Forelimb muscle (tissue), 1 donor: ENCODE results near the gene GPR158. TPM values are rescaled to one million over a fixed set of nuclear protein-coding genes. Genes with fewer than 3 reads are reported as not detected.

Experiments used
- DNase-seq: peaks from one replicate; pipeline ENCODE4 v3.0.0-alpha.2; 2013; ENCODE audit warnings: low read depth
- polyA plus RNA-seq: library from polyadenylated mRNA; unstranded; fragments of 120-200 nt; gene quantifications from one replicate; pipeline ENCODE4 v1.2.1, GENCODE V29; 2013; ENCODE audit not compliant: insufficient read length

Gene GPR158
- polyA plus RNA-seq, 1 donor = 0.08 TPM

DNA sequence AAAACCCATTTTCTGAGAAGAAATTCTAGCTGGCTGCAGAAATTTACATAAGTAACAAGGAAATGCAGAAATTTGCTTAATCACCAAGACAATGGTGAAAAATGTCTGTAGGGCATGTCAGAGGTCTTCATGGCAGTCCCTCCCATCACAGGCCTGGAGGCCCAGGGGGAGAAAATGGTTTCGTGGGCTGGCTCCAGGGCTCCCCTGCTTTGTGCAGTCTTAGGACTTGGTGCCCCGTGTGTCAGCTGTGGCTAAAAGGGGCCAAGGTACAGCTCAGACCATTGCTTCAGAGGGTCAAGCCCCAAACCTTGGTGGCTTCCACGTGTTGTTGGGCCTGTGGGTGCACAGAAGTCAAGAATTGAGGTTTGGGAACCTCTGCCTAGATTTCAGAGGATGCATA, 215.9 kb downstream of the GPR158 start:
- no peak for DNase-seq

DNA sequence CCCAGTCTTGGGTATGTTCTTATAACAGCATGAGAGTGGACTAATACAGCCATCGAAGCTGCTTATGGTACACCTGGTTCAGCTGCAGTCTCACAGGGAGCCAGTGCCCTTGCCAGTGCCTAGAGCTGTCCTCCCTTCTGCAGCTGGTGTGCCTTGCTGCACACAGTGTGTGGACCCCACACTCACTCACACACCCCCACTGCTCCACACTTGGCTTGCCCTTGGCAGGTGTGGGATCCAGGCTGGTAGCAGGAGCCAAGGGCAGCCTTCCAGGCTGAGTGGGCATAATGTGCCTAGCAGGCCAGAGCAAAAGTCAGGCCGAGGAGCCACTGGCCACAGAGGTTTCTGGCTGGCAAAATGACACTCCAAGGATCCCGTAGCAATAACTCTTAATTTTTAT, 217.3 kb downstream of the GPR158 start:
- no peak for DNase-seq

DNA sequence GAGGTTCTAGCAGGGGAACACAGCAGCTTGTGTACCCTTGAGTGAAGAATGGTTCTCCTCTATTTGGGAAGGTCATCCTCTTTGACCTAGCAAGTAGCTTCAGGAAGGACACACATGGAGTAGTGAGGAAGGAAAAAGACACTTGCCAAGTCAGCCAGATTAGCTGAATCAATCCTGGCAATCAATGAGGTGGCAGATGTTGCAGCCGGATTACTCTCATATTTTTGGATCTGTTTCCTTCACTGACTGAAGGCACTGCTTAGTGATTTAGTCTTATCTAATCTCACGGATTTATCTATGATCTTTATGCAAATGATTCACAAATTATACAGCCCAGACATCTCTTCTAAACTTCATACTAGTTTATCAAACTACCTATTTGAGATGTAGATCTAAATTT, 218.8 kb downstream of the GPR158 start:
- DNase-seq = no peak

DNA sequence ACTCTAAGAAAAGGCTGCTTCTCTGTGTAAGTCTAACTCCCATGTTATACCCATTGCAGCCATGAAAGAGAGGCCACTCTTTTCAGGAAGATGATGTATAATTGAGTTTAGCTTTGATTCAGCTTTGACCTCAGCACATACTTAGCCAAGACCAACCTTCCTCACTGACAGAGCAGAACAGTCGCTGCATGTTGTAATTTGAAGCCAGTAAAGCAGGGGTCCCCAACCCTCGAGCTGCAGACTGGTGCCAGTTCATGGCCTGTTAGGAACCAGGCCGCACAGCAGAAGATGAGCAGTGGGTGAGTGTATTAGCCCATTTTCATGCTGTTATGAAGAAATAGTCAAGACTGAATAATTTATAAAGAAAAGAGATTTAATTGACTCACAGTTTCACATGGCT, 223.9 kb downstream of the GPR158 start:
- DNase-seq = no peak

DNA sequence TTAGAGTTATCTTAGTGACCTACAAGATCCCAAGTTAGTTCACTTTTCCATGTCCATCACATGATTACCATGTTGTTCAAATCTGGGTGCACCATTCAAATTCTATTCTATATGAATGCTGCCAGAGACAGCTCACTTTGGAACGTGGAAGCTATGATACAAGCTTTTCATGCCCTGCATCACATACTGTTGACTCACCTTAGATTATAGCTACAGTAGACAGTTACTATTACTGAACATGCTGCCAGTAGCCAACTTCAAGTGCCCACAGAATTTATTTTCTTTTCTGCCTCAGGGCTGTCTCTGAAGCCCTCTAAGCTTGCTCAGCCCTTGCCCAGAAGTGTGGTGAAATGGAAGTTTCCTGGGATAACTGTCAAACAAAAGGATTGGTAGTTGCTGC, 231.1 kb downstream of the GPR158 start:
- no peak for DNase-seq

DNA sequence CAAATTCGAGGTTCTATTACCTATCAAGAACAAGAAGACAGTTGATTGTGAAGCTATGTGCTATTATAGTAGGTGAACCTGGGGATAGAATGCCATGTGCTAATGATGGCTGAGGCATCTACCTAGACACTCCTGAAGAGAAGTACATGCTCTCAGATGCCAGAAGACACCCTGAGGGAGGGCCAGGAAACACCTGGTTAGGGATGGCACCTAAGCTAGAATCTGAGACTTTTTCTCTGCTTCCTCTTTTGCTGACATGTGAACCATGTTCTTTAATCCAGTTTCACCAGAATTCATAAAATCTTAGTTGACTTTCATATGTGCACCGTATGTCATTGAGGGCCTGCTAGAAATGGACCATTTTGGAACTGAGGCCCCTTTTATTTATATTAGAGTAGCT, 242.8 kb downstream of the GPR158 start:
- no peak for DNase-seq

DNA sequence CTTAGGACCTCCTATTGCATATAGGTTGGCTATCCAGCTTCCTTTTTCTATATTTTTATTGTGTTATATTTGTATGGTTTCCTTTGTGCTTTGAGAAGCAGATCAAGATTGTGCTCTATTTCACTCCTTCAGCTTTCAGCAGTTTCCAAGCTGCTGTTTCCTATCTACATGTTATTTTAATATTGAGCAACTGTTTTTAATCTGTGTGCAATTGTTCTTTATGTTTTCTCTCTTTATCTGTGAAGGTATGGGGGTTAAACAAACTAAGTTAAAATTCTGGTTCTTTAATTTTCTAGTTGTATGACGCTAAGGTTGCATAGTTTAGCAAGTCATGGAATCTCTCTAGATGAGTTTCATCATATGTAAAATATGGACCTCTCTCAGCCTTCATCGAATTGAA, 251.0 kb downstream of the GPR158 start:
- no peak for DNase-seq

DNA sequence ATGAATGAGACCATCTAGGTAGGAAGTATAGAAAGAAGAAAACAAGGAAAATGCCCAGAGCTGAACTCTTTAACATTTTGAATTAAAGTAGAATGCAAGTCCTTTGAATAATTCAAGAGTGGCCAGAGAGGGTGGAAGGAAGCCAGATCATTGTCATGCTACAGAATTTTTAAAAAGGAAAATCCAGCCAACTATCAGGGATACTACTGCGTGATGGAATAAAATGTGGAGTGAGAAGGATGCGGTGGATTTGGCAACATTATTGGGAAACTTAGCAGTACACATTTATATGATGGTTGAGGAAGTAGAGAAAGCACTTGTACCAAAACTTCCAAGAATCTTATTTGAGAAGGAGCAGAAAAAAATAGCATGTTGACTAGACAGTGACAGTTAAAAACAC, 261.6 kb downstream of the GPR158 start:
- no peak for DNase-seq

DNA sequence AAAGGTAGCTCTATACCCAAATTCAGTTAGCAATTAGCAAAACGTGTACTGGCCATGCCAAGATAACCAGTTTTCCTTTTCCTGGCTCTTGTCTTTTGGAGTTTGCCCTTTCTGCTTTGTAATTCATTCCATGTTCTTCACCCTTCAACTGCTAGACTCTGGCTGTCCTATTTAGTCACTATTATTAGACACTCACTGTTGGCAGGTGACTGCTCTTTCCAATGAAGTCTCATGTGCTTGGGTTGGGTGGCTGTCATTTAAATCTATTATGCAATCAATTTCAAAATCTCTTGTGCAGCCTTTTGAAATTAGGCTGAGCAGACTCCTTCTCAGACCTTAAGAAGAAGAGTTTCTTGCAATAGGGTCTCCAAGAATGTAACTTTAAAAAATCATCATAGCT, 266.5 kb downstream of the GPR158 start:
- no peak for DNase-seq

DNA sequence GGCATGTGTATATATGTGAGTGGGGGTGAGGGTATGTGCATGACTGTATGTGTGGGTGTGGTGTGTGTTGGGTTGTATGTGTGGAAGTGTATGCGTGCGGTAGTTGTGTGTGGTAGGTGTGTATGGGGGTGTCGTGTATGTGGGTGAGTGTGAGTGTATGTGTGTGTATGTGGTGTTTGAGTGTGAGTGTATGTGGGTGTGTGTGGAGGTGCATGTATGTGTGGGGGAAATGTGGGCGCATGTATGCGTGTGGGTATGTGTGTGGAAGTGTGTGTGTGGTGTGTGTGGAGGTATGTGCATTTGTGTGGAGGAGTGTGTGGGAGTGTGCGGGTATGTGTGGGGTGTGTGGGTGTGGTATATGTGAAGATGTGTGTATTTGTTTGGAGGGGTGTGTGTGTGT, 269.5 kb downstream of the GPR158 start:
- DNase-seq = no peak

DNA sequence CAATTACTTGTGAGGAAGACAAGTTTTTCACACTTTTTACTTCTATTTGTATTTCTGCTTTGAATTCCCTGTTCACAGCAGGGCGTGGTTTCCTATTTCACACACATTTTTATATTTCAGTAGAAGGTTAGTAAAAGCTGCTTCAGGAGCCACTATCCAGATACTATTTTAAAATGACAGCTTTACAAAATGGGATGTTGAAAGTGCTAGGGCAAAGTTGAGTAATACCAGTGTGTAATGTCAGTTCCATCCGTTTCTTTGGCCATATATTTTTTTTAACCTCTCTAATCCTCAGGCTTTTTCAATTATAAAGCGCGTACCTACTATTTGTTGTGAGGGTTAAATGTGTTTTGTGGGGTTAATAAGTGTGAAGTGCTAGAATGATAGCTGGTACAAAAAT, 276.6 kb downstream of the GPR158 start:
- no peak for DNase-seq

DNA sequence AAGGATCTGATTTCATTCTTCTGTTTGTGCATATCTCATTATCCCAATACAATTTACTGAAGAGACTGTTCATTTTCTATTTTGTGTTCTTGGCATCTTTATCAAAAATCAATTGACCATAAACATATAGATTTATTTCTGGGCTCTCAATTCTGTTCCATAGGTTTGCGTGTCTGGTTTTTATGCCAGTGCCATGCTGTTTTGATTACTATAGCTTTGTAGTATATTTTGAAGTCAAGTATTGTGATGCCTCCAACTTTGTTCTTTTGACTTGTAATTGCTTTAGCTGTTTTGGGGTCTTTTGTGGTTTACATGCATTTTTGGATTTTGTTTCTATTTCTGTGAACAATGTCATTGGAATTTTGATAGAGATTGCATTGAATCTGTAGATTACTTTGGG, 278.8 kb downstream of the GPR158 start:
- no peak for DNase-seq

DNA sequence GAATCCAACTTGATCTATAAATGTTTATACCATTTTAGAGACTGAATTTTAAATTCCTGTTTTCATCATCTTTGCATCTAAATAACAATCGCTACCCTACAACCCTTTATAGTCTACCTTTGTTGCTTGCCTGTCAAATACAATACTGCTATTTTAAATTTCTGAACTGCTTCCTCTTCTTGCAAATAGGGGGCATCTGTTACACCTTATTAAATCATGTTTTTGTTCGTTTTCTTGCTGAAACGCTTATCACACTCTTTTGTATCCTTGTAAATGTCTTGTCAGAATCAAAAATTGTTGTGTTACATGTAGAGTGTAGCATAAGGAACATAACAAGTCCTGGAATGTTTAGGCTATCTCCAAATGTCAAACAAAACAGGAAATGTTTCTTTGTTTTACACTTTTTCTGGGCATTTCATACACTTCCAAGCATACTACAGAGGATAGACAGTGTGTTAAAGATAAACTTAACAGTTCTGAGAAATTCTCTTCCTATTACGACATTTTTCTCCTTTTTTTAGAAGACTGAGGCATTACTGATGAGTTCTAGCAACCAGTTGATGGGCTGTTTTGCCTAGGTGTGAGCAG, 281.3 kb downstream of the GPR158 start:
- DNase-seq = no peak

DNA sequence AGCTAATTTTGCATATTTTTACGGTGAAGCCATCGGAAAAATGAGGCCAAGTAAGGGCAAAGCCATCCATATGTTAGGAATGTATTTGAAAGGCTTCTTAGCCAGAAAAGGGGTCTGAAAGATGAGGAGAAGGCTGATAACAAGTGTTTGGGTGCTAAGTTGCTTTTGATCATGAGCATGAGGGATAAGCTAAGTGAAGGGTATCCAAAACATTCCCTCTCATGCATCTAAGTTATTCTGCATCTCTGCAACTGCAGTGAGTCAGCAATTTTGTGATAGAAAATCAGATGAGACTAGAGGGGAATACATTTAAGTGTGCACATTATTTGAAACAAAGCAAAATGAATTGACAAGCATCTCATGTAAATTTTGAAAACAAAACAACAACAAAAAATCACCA, 282.8 kb downstream of the GPR158 start:
- DNase-seq = no peak

DNA sequence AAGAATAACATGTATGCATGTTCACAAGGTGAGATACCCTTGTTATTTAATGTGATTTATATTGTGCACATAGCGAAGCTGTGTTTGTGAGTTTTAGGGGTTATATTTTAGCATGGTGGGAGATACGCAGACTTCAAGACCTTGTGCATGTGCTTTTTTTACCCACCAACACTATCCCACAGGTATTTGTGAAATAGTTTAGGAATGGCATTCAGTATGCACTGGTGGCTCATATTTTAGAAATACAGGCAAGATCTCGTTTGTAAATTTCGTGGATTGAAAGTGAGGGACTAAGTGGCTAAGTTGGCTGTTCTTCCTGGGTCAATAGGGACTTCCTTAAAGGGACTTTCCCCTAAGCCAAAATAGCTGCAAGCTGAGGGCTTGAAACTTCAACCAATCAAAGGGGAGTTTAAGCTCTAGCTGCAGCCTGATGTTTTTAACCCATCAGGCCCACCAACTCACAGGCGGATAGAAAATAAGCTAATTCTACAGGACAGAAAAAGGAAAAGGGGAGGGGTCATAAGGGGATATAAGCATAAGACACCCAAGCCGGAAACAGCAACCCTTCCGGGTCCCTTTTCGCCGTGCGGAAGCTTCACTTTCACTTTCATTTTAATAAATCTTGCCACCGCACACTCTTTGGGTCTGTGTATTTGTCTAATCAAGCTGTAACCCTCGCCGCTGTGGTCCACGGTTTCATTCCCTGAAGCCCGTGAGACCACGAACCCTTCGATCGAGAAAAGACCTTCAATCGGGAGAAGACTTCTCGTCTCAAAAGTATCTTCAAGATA, 291.0 kb downstream of the GPR158 start:
- DNase-seq = no peak

DNA sequence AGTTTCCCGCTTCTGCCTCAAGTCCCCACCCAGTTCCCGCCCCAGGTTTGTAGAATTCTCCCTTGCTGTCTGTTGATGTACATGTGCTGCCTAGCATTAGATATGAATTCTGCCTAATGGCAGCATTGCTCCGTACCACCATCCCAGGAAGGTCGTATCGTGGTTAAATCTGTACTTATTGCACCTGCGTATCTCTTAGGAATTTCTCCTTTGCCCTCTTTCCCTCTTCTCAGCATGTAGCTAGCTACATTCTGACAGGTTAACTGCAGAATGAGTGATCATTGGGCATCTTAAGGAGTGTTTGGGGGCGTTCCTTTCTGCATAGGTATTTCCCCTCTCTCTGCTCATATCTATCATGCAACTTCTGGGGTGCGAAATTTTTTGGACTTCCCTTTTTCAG, 293.1 kb downstream of the GPR158 start:
- no peak for DNase-seq

DNA sequence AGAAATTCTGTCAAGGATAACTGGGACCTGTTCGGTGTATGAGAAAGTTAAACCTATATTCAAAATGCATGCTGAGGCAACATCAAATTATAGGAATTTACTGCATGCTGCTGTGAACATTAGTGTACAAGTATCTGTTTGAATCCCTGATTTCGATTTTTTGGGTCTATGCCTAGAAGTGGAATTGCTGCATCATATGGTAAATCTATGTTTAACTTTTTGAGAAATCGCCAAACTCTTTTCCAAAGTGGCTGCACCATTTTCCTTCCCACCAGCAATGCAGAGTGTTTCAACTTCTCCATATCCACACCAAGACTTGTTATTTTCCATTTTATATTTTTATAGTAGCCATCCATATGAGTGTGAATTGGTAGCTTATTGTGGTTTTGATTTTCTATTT, 306.7 kb downstream of the GPR158 start:
- no peak for DNase-seq

DNA sequence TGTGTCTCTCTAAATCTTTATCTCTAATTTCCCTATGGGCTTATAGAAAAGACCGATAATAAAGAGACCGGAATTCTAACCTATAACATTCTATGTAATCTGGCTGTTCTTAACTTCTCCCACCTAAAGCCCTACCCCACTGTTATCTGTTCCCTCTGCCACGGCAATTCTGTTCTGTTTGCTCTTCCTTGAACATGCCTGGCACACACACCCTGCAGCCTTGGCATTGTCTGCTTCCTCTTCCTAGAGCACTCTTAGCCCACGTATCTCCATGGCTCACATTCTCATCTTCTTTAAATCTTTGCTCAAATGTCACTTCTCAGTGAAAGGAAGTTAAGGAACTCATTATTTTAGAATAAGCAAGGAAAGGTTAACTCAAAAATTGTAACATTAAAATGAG, 309.2 kb downstream of the GPR158 start:
- no peak for DNase-seq

DNA sequence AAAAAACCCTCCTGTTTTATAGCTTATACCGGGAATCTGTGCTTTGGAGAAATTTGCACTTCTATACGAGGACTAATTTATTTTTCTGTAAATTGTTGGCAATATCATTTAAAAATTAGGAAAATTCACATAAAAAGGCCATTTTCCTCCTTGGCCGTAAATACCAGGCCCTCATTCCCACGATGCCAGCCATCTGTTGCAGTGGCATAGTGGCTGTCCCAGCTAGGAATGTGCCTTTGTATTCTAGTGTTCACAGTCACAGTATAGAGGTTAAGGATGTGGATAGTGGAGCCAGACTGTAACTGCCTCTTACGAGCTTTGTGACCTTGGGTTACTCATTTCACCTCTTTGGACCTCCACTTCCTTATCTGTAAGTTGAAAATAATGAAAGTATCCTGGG, 312.5 kb downstream of the GPR158 start:
- no peak for DNase-seq

DNA sequence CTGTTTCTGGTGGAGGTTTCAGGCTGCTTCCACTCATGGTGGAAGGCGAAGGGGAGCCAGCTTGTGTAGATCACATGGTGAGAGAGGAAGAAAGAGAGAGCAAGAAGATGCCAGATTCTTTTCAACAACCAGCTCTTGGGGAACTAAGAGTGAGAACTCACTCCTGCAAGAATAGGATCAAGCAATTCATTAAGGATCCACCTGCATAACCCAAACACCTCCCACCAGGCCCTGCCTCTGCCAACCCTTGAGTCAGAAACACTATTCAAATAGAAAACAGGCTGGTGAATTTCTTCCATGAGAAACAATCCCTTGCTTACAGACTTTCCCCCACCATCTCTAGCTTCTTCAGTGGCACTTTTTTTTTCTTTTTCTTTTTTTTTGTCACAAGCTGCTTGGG, 317.2 kb downstream of the GPR158 start:
- DNase-seq = no peak

DNA sequence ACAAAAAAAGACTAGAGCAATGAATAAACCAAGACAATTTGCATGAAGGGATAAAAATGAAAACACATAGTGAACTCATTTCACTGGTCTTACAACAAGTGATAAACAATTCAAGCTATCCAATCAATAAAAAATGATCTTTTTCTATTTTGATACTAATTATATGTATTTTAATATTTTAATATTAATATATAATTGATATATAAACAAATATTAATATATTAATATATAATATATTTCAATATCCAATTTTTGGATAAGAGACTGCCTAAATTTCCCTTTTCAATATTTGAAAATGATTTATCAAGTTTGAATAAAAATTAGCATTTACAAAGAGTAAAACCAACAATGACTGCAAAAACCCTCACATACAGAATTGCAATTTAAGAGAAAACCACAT, 317.9 kb downstream of the GPR158 start:
- no peak for DNase-seq

DNA sequence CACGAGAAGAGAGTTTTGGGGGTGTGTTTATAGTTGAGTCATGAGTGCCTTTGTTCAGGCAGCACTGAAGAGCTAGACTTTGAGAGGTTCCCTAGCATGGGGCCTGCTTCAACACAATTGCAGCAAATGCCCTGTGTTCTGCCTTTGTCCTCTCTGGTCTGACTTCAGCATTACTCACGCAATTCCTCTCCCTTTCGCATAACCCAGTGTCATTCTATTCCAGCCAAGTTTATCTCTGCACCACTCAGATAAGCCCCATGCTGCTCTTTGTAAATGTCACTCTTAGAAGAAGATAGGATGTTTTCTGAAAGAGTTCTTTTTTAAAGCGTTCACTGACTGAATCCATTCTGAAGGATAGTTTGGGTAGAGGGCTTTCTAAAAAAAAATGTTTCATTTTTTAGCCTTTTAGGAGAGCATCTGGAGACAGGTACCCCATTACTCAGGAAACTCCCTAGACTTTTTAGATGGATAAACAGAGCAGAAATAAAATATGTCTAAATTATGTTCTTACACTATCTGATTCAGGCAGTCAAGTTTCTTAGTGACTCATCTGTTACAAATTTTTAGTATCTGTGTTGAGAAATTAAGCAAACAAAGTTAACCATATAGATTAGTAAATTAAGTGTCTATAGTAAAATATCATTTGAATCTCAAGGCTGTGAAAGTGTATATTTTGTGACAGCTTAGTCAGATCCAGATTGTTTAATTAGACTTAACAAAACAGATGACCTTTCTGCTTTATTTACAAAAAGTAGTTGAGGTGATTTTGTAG, 318.5 kb downstream of the GPR158 start:
- DNase-seq = no peak

DNA sequence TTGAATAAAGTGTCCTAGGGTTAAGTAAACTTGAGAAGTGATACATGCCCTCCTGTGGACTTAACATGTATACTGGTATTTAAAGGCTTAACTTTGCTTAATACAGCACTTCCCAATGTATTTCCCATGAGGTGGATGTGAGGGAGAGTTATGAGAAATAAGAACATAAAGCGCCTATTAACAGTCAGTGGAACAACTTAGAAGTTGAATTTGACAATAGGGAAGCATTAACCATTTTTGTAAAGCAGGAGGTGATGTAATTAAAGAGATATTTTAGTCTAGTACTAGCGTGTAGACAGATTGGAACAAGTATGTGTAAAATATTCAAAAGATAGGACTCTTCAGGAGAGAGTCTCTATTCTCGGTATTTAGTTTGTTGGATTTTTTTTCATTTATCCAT, 322.4 kb downstream of the GPR158 start:
- no peak for DNase-seq
